HG02798 (cell line): ENCODE data around the gene ALLC.

Source experiments
- ATAC-seq: cut with Tn5 transposase; IDR thresholded peaks from one replicate; pipeline ENCODE4 v1.9.1; 2021; ENCODE audit warnings: mild to moderate bottlenecking; ENCODE audit not compliant: unreplicated experiment, poor library complexity

ALLC gene

DNA sequence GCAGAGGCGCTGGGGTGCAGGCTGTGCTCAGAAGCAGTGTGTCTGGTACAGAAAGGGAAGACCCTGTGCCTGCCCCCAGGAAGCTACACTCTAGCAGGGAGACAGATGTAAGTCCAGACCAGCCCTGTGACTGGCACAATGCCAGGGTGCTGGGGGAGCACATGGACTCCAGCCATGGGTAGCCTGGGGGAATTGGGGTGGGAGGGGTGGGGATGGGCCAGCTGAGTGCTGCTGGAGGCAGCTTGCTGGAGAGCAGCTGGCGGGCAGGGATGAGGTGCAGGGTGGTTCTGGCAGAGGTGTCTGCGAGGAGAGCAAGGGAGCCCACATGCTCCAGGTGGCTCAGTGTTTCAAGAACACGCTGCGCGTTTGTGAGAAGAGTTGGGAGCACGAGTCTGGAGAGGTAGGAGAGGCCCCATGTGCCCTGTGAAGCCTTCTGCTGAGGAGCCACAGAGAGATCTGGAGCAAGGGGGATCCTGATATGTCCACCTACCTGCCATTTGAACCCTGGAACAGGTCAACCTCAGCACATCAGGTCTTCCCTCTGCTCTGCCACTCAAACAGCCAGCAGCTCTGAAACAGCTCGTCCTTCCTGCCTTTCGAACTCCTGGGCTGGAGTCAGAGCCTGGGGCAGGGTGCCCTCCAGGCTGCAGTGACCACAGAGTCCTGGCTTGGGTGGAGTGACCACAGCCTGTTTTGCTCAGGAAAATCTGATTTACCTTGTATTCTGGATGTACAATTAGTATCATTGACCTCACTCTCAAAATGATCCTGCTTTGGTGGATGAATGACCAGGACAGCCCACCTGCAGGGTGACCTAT lies 15.1 kb downstream of the ALLC start:
- ATAC-seq = no peak

DNA sequence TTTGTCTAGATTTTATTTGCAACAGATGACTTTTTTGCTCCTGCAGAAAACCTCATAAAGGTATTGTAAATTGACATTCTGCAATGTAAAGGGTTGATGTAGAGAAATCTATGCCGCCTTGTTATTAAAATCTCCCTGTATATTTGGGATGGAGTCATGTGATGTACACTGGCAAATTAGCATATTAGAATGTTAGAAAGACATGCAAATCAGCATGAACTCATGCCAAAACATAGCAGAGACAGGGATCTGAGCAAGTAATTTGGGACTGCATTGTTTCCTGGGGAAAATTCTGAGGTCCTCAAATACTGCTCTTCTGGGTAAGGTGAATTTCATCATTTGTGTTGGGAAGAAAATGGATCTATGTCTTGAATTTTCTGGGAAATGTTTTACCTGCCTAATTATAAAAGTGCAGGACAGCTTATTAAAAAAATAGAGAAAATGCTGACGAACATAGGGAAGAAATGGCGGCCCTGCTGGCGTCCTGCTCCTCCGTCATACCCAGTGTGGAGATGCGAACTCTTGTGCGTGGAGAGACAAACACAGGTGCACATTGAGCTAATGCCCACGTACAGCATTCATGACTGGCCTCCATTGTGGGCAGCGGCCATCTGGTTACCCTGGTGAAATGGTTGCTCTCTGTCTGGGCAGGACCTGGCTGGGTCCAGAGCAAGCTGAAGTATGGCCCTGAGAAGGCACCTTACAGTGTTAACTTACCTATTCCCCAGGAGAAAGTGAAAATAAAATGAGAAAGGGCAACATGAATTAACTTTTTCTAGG lies 16.3 kb downstream of the ALLC start:
- no peak for ATAC-seq

DNA sequence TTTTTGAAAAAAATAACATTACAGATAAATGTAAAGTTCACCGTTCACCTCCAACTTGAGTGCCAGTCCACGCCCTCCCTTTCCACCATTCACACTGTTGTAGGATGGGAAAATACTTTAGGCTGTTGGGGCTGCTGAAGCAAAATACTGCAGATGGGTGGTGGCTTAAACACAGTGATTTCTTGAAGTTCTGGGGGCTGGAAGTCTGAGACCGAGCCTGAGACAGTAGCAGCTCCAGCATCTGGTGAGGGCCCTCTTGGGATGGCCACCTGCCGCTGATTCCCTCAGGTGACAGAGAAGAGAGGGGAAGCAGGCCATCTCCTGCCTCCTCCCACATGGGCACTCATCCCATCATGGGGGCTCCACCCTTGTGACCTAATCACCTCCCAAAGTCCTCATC lies 17.7 kb downstream of the ALLC start:
- no peak for ATAC-seq

GRCh38 chr2:3677436-3677835 lies 19.4 kb downstream of the ALLC start:
- no peak for ATAC-seq

DNA sequence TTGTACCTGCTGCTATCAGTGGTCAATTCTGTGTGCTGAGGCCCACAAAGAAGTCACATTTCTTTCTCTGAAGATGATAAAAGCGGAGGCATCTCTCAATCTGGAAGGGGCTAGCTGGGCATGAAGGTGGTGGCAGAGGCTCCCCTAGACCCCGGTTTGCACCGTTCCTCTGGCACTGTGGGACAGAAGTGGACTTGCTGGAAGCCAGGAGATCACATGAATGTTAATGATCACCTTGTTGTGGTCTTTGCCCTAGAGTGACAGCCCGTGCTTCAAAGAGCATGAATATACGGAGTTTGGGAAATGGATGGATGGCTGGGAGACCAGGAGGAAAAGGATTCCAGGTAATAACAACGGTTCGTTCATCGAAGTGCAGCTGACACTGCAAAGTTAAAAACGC lies 20.2 kb downstream of the ALLC start:
- no peak for ATAC-seq

DNA sequence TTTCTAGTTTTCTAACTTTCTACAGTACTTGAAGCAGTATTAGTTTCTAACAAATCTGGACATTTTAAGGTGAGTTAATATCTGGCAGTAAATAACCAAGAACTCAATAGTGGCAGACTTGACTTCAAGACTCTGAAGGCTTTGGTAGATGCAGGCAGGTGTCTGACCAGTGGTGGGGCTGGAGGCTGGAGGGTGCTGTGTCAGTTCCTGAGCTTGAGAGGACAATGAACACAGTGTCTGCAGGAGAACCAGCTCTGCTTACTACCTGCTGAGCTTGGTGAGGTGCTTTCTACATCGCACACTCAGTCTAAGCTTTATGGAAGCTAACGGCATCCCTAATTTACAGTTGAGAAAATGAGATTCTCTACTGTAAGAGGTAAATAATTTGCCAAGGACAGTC lies 21.2 kb downstream of the ALLC start:
- no peak for ATAC-seq

- no peak for ATAC-seq
These were observed 21.8 kb downstream of the ALLC start for GRCh38 chr2:3679616-3680393.

GRCh38 chr2:3680548-3681345 lies 22.7 kb downstream of the ALLC start:
- ATAC-seq = no peak

- no peak for ATAC-seq
These were observed 23.6 kb downstream of the ALLC start for GRCh38 chr2:3681625-3682024.

DNA sequence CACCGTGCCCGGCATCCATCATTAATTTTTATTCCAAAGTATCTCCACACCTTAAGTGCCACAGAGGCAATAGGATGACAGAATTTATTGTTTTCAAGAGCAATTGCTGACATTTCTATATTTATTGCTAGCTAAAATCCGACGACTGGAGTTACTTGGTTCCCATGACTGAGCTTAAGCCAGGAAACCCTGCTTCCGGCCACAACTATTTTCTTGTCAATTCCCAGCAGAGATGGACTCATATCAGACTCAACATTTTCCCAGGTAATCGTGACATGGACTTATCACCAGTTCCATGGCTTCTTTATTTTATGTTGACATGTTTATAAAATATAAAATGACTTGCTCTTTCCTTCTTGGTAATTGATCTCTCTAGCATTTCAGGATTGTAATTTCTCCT lies 24.8 kb downstream of the ALLC start:
- no peak for ATAC-seq

- no peak for ATAC-seq
These were observed 25.9 kb downstream of the ALLC start for GRCh38 chr2:3683748-3684454.

GRCh38 chr2:3689998-3690748 lies 32.2 kb downstream of the ALLC start:
- ATAC-seq = no peak

GRCh38 chr2:3692375-3692774 lies 34.4 kb downstream of the ALLC start:
- no peak for ATAC-seq

DNA sequence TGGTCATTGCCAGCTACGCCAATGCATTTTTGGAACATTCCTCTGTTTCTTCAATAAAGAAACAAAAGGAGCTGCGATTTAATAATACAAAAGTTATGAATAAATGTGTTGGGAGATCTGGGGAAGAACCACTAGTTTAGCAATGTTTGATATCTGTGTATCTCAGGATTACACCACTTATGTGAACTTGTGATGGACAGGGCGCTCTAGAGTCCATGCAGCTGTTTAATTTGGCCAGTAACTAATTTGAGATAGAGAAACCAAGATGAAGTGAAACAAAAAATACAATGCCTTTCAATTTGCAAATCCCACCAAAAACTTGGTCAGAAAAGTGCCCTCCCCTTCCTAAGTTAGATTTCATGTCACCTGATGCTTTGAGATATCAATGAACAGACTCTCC lies 38.5 kb downstream of the ALLC start:
- no peak for ATAC-seq

DNA sequence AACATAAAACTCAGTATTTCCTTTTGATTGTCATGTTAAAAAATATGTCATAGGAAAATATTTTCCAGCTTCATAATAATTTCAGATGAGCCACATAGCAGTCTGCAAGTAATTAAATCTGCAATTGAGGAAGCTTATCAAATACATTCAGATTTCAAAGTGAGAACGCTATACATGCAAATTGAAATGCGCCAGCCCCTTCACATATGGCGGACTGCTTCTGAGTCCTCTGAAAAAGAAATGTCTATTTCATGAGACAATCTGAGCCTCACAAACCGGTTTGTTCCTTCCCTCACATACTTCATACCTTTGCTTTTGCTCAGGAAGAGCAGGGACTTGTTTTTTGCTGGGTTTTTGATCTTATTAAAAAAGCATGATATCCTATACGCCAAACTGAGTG lies 43.1 kb downstream of the ALLC start:
- no peak for ATAC-seq

- ATAC-seq = no peak
These were observed 45.3 kb downstream of the ALLC start, which contains the start of gene DCDC2C for GRCh38 chr2:3703236-3703756. DCDC2C (plus strand) TSS chr2:3703575; CDS start chr2:3703752, 177 bp downstream.

- ATAC-seq = no peak
These were observed 45.9 kb downstream of the ALLC start for GRCh38 chr2:3703757-3704355.

- ATAC-seq = no peak
These were observed 46.7 kb downstream of the ALLC start for GRCh38 chr2:3704692-3705091.
